LNCaP clone FGC (cell line): ENCODE data around the gene ERBB4.
"Not testable (repeated sequence)": the region's sequence is repeated elsewhere in the genome, so short reads cannot be mapped to it uniquely, and the experiment has no call there.

Experiments used
- DNase-seq: peaks from one replicate; pipeline ENCODE4 v3.0.0-alpha.2; 2011; ENCODE audit warnings: low read depth
- H3K4me3 ChIP-seq: 2 replicates; pipeline ENCODE4 v1.5.1; 2011; ENCODE audit warnings: mild to moderate bottlenecking, low read depth, low read length, control low read depth
- CTCF ChIP-seq: IDR thresholded peaks from 2 replicates; pipeline ENCODE4 v1.5.1; 2012; ENCODE audit warnings: mild to moderate bottlenecking; ENCODE audit not compliant: control insufficient read depth, insufficient read depth; ENCODE audit errors: extremely low read depth

Gene ERBB4

GRCh38 chr2:212473211-212473610, 65.4 kb downstream of the ERBB4 start:
- DNase-seq: no peak
- TF ChIP-seq CTCF: no peak
- no peak overlapping the region for H3K4me3 ChIP-seq

DNA sequence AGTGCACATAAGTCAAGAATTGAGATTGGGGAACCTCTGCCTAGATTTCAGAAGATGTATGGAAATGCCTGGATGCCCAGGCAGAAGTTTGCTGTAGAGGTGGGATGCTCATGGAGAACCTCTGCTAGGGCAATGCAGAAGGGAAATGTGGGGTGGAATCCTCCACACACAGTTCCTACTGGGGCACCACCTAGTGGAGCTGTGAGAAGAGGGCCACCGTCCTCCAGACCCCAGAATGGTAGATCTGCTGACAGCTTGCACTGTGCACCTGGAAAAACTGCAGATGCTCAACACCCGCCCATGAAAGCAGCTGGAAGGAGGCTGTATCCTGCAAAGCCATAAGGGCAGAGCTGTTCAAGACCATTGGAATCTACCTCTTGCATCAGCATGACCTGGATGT, 71.1 kb downstream of the ERBB4 start:
- H3K4me3 ChIP-seq, DNase-seq: not testable (repeated sequence)

- H3K4me3 ChIP-seq: no peak overlapping the region
- no peak for TF ChIP-seq CTCF
- no peak for DNase-seq
Observed at GRCh38 chr2:212465456-212465855, 73.1 kb downstream of the ERBB4 start.

- not testable (repeated sequence) for DNase-seq, H3K4me3 ChIP-seq
Observed at GRCh38 chr2:212461708-212462107, 76.9 kb downstream of the ERBB4 start.

DNA sequence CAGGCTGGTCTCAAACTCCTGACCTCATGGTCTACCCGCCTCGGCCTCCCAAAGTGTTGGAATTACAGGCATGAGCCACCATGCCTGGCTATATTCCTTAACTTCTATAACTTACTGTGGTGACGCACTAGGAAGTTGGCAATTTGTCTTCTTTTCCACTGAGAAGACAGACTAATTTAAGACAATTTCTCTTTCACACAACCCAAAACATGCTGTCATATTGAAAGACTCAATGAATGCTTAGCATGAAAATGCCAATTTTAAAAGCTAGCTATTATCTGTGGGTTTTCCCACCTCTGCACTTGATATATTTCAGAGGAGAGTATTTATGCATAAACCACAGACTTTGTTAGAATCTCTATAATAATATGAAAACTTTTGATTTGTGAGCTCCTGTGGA, 84.5 kb downstream of the ERBB4 start:
- TF ChIP-seq CTCF: no peak
- no peak for DNase-seq
- no peak overlapping the region for H3K4me3 ChIP-seq

- no peak for DNase-seq
- no peak overlapping the region for H3K4me3 ChIP-seq
- TF ChIP-seq CTCF: no peak
Observed at GRCh38 chr2:212451786-212452231, 86.8 kb downstream of the ERBB4 start.

DNA sequence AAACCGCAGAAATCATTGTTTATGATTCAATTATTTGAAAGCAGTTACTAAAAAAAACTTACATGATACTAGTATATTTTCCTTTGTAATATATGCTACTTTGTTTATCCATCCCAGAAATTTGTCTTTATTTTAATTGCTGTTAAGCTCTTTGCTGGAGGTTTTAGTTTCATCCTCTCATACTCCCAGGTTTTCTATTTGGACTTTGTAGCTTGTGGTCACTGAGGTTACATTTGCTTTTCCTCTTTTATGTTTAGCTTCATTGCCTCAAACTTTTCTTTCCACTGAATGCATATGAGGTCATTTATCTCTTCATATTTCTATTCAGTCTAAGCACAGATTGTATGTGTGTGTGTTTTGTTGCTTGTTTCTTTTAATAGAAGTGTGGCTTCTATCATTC, 89.9 kb downstream of the ERBB4 start:
- no peak for DNase-seq
- no peak for TF ChIP-seq CTCF
- no peak overlapping the region for H3K4me3 ChIP-seq

GRCh38 chr2:212441821-212442220, 96.8 kb downstream of the ERBB4 start:
- no peak for DNase-seq
- no peak for TF ChIP-seq CTCF
- H3K4me3 ChIP-seq: no peak overlapping the region
